Nephron progenitor cell (in vitro differentiated cells): Measurements from ENCODE around the gene TSHZ2.

Experiments
- DNase-seq: peaks from one replicate; pipeline ENCODE4 v3.0.0; 2021
- H3K27ac Mint-ChIP-seq: 2 replicates; pipeline ENCODE4 v1.8.0; 2021; ENCODE audit warnings: mild to moderate bottlenecking, moderate library complexity, mixed read lengths
- H3K27me3 Mint-ChIP-seq: 2 replicates; pipeline ENCODE4 v1.8.0; 2021; ENCODE audit warnings: mild to moderate bottlenecking, low read depth, mixed read lengths; ENCODE audit not compliant: poor library complexity
- H3K36me3 Mint-ChIP-seq: 2 replicates; pipeline ENCODE4 v1.8.0; 2021; ENCODE audit warnings: low read depth, mixed read lengths
- H3K4me1 Mint-ChIP-seq: 2 replicates; pipeline ENCODE4 v1.8.0; 2021; ENCODE audit warnings: mixed read lengths
- H3K4me3 Mint-ChIP-seq: 2 replicates; pipeline ENCODE4 v1.8.0; 2021; ENCODE audit warnings: mild to moderate bottlenecking, moderate library complexity, mixed read lengths
- H3K9me3 Mint-ChIP-seq: 2 replicates; pipeline ENCODE4 v1.8.0; 2021; ENCODE audit warnings: mild to moderate bottlenecking, moderate library complexity, mixed read lengths
- CTCF ChIP-seq: fragments of 200-600 bp; sonication (generic); IDR thresholded peaks from 2 replicates; pipeline ENCODE4 v1.5.0; 2021; ENCODE audit warnings: antibody characterized with exemption

The TSHZ2 gene

GRCh38 chr20:53488775-53489272 is 516.7 kb downstream of the TSHZ2 start:
- Mint-ChIP-seq H3K27ac (no peak overlapping the region), H3K27me3 (peaks cover 12% of the 10 kb centered on the region), H3K4me3 (no peak overlapping the region), H3K9me3 (peaks cover 8% of the 10 kb centered on the region), H3K4me1 (peaks cover 22% of the 10 kb centered on the region), H3K36me3 (peaks cover 36% of the 10 kb centered on the region)
- TF ChIP-seq CTCF, result no peak
- no peak for DNase-seq

DNA sequence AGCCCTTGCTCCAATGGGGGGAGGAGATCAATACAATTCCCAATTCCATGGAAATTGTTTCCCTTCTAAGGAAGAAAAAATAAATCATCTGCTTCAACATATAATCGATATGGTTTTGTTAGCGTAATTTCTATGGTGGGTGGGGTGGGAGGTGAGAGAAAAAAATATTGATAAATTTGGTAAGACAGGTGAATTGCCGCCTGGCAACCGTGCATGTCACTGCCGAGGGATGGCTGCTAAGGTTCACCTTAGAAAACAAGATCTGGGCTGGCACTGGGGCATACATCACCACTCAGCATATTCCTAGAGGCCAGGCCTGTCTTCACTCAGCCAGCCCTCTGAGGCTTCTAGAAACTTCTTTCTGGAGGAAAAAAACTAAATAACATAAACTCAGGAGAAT is 517.4 kb downstream of the TSHZ2 start:
- H3K27ac Mint-ChIP-seq, result no peak overlapping the region
- H3K9me3 Mint-ChIP-seq, result peaks cover 2% of the 10 kb centered on the region
- no peak for DNase-seq
- H3K4me3 Mint-ChIP-seq, result no peak overlapping the region
- peaks cover 27% of the 10 kb centered on the region for H3K4me1 Mint-ChIP-seq
- H3K36me3 Mint-ChIP-seq, result peaks cover 29% of the 10 kb centered on the region
- no peak for TF ChIP-seq CTCF
- H3K27me3 Mint-ChIP-seq, result peaks cover 12% of the 10 kb centered on the region

DNA sequence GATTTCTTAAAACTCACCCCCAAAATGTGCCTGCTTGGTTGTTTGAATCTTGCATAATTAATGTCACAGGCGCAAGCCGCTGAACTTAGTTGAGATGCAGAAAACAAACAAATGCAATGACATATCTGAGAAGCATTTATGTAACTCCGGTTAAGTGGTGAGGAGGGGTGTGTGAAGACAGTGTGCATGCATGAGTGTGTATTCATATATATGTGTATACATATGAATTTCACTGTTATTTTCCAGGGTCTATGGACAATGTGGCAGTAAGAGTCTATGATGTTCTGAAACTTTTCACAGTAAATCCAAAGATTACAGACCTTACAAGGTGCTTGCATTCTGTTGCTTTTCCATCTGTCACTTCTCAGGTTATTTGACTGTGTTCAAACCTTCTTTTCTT is 518.5 kb downstream of the TSHZ2 start:
- no peak overlapping the region for H3K27ac Mint-ChIP-seq
- H3K27me3 Mint-ChIP-seq, result peaks cover 12% of the 10 kb centered on the region
- peaks cover 30% of the 10 kb centered on the region for H3K36me3 Mint-ChIP-seq
- no peak for DNase-seq
- peaks cover 37% of the 10 kb centered on the region for H3K4me1 Mint-ChIP-seq
- no peak overlapping the region for H3K4me3 Mint-ChIP-seq
- H3K9me3 Mint-ChIP-seq, result no peaks in the 10 kb centered on the region
- no peak for TF ChIP-seq CTCF

GRCh38 chr20:53491462-53491861 is 519.3 kb downstream of the TSHZ2 start:
- no peak for DNase-seq
- Mint-ChIP-seq H3K27me3 (peaks cover 10% of the 10 kb centered on the region), H3K27ac (no peak overlapping the region), H3K4me3 (no peak overlapping the region), H3K36me3 (peaks cover 35% of the 10 kb centered on the region), H3K4me1 (peaks cover 40% of the 10 kb centered on the region), H3K9me3 (peaks cover 7% of the 10 kb centered on the region)
- no peak for TF ChIP-seq CTCF

GRCh38 chr20:53492212-53492611 is 520.1 kb downstream of the TSHZ2 start:
- Mint-ChIP-seq H3K9me3 (peaks cover 13% of the 10 kb centered on the region), H3K27ac (no peak overlapping the region), H3K4me1 (peaks cover 38% of the 10 kb centered on the region), H3K4me3 (no peak overlapping the region), H3K27me3 (peaks cover 7% of the 10 kb centered on the region), H3K36me3 (peaks cover 41% of the 10 kb centered on the region)
- no peak for TF ChIP-seq CTCF
- DNase-seq, result no peak

DNA sequence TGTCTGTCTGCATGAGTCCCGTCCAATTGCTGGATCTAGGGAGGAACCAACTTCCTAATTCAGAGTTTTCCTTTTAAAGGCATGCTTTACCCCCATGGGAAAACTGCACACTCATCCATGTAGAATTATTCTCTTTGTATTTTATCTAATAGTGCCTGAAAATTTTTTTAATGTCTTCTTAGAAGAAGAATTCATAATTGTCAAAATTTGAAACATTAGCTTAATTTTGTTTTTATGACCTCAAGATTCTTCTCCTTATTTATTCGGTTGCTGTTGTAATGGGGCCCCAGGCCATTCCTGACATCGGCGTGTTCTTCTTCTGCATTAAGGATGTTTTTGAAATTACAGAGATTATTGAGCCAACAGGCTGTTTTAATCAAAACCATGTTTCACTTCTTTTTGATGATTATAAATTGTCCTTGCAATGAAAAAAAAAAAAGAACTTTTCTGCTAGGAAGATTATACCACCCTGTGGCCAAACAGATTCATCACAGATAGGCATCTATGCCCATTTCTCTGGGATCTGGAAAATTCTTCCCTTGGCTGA is 521.2 kb downstream of the TSHZ2 start:
- Mint-ChIP-seq H3K27me3 (peaks cover 7% of the 10 kb centered on the region), H3K36me3 (peaks cover 44% of the 10 kb centered on the region), H3K4me3 (no peak overlapping the region), H3K4me1 (peaks cover 30% of the 10 kb centered on the region), H3K9me3 (peaks cover 22% of the 10 kb centered on the region), H3K27ac (no peak overlapping the region)
- no peak for TF ChIP-seq CTCF
- DNase-seq, result no peak
